ENCODE data around the gene UBE2J2.
"Not testable (repeated sequence)": the region's sequence is repeated elsewhere in the genome, so short reads cannot be mapped to it uniquely, and the experiment has no call there.

UBE2J2 gene

DNA sequence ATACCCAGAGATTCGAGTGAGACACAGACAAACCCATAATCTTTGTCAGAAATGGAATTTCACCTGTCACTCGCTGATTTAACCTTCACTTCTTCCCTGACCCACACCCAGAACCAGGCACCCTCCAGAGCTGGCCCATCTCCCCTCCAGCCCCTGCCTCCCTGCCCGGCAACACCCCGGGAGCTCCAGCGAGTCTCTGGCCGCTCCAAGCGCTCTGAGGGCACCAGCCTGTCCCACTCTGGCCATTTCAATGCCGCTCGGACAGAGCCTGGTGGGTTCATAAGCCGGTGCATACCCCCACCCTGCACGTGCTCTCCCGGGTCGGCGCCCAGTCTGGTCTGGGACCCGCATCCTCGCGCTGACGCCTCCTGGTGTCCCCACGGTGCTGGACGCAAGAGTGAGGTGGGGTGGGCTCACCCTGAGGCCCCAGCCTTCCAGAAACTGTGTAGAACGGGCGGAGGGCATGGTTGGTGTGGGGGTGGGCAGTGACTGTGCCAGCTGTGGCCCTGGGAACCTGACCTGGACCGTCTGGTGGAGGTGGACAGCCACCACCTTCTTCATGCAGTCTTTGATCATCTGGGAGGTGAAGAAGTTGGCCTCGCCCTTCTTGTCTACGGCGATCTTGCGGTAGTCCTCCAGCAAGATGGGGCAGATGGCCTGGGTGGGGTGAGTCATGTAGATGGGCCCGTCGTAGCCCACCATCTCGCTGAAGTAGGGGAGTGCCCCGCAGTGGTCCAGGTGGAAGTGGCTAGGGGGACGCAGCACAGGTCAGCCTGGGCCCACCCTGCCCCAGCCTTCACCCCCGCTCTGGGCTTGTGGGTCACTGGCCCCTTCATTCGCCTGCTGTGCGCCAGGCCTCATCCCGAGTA is 45.4 kb upstream of the UBE2J2 start:
- WGBS (ENCODE audit: insufficient coverage), result 92% methylated on average over 29 of the region's 36 CpGs
- H3K36me3 ChIP-seq (ENCODE audit: control insufficient read depth in 4 of 4, insufficient read depth in 4 of 4, low read length in 3 of 4), result peaks cover 9 to 61% (median 41%) of the 10 kb centered on the region in 4 experiments
- H3K4me3 ChIP-seq (ENCODE audit: control insufficient read depth in 1 of 7, extremely low read depth in 1 of 7, insufficient read depth in 4 of 7, low read depth in 2 of 7, low read length in 6 of 7), result no peak overlapping the region
- H3K4me1 ChIP-seq (ENCODE audit: control extremely low read depth in 1 of 4, control insufficient read depth in 4 of 4, insufficient read depth in 4 of 4, low read length in 3 of 4), result peaks cover 0 to 21% (median 10%) of the 10 kb centered on the region in 4 experiments
- CTCF ChIA-PET, result no interaction called here
- H3K27me3 ChIP-seq (replicated peaks in 2 of 5; ENCODE audit: control insufficient read depth in 4 of 5, insufficient read depth in 5 of 5, low read length in 4 of 5), result no peaks in the 10 kb centered on the region
- no peak overlapping the region for H3K27ac ChIP-seq (ENCODE audit: insufficient read depth in 1 of 2, low read depth in 1 of 2, low read length in 2 of 2, poor library complexity in 1 of 2, severe bottlenecking in 2 of 2)
- POLR2A ChIA-PET, result interaction anchor here (0.6 kb wide), 1 partner anchor 221 kb away, joined by 4 read pairs; no protein-coding TSS in a partner anchor
- DNase-seq, result no peak
- H3K9me3 ChIP-seq (ENCODE audit: control extremely low read depth in 1 of 5, control insufficient read depth in 4 of 5, insufficient read depth in 2 of 5, low read depth in 1 of 5, low read length in 4 of 5), result no peaks in the 10 kb centered on the region

DNA sequence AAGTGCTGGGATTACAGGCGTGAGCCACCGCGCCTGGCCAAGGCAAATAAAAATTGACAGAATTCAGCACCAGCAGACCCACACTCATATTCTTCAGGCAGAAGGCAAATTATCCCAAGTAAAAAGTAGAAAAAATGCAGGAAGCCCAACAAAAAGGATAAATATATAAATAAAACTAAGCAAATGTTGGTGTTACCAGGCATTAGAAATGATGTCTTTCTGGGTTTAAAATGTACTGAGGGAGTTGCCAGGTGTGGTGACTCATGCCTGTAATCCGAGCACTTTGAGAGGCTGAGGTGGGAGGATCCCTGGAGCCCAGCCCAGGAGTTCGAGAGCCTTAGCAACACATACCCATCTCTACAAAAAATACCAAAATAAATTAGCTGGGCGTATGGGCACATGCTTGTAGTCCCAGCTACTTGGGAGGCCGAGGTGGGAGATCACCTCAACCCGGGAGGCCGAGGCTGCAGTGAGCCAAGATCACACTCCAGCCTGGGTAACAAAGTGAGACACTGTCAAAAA is 44.5 kb upstream of the UBE2J2 start:
- no peak for DNase-seq
- Histone ChIP-seq H3K9me3 (ENCODE audit: control extremely low read depth in 1 of 5, control insufficient read depth in 4 of 5, insufficient read depth in 2 of 5, low read depth in 1 of 5, low read length in 4 of 5) (no peaks in the 10 kb centered on the region), H3K27me3 (replicated peaks in 2 of 5; ENCODE audit: control insufficient read depth in 4 of 5, insufficient read depth in 5 of 5, low read length in 4 of 5) (no peaks in the 10 kb centered on the region), H3K27ac (ENCODE audit: insufficient read depth in 1 of 2, low read depth in 1 of 2, low read length in 2 of 2, poor library complexity in 1 of 2, severe bottlenecking in 2 of 2) (no peak overlapping the region), H3K4me1 (ENCODE audit: control extremely low read depth in 1 of 4, control insufficient read depth in 4 of 4, insufficient read depth in 4 of 4, low read length in 3 of 4) (peaks cover 0 to 16% (median 6%) of the 10 kb centered on the region in 4 experiments), H3K4me3 (ENCODE audit: control insufficient read depth in 1 of 7, extremely low read depth in 1 of 7, insufficient read depth in 4 of 7, low read depth in 2 of 7, low read length in 6 of 7) (no peak overlapping the region), H3K36me3 (ENCODE audit: control insufficient read depth in 4 of 4, insufficient read depth in 4 of 4, low read length in 3 of 4) (peaks cover 9 to 69% (median 49%) of the 10 kb centered on the region in 4 experiments)
- ChIA-PET POLR2A (interaction anchor here (0.6 kb wide), 1 partner anchor 221 kb away, joined by 4 read pairs; no protein-coding TSS in a partner anchor), CTCF (no interaction called here)
- WGBS (ENCODE audit: insufficient coverage), result 100% methylated on average over 4 of the region's 9 CpGs

DNA sequence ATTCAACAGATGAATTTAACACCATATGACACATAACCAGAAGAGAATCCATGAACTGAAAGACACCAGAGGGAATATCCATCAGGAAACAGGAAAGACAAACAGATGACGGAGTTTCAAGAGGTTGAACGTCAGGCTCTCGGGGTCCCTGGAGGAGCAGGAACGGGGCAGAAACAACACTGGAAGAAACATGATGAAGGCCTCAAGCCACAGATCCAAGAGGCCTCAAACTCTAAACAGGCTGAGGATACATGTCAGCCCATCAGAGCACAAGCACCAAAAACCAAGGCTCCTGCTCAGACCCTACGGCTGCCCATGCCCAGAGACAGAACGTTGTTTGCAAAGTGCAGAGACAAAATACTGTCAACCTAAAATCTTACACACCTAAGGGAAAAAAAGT is 43.8 kb upstream of the UBE2J2 start:
- POLR2A ChIA-PET, result no interaction called here
- no peak for DNase-seq
- Histone ChIP-seq H3K36me3 (ENCODE audit: control insufficient read depth in 4 of 4, insufficient read depth in 4 of 4, low read length in 3 of 4) (peaks cover 9 to 77% (median 54%) of the 10 kb centered on the region in 4 experiments), H3K27ac (ENCODE audit: insufficient read depth in 1 of 2, low read depth in 1 of 2, low read length in 2 of 2, poor library complexity in 1 of 2, severe bottlenecking in 2 of 2) (no peak overlapping the region), H3K4me3 (ENCODE audit: control insufficient read depth in 1 of 7, extremely low read depth in 1 of 7, insufficient read depth in 4 of 7, low read depth in 2 of 7, low read length in 6 of 7) (no peak overlapping the region), H3K9me3 (ENCODE audit: control extremely low read depth in 1 of 5, control insufficient read depth in 4 of 5, insufficient read depth in 2 of 5, low read depth in 1 of 5, low read length in 4 of 5) (no peaks in the 10 kb centered on the region), H3K4me1 (ENCODE audit: control extremely low read depth in 1 of 4, control insufficient read depth in 4 of 4, insufficient read depth in 4 of 4, low read length in 3 of 4) (peaks cover 0 to 10% (median 2%) of the 10 kb centered on the region in 4 experiments), H3K27me3 (replicated peaks in 2 of 5; ENCODE audit: control insufficient read depth in 4 of 5, insufficient read depth in 5 of 5, low read length in 4 of 5) (no peaks in the 10 kb centered on the region)
- CTCF ChIA-PET, result no interaction called here
- WGBS (ENCODE audit: insufficient coverage), result 93% methylated on average over 6 of the region's 6 CpGs

DNA sequence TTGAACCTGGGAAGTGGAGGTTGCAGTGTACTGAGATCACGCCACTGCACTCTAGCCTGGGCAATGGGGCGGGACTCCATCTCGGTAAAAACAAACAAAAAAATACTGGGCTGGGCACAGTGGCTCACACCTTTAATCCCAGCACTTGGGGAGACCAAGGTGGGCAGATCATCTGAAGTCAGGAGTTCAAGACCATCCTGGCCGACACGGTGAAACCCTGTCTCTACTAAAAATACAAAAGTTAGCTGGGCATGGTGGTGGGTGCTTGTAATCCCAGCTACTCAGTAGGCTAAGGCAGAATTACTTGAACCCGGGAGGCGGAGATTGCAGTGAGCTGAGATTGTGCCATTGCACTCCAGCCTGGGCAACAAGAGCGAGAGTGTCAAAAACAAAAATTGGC is 42.5 kb upstream of the UBE2J2 start:
- H3K9me3 ChIP-seq (ENCODE audit: control extremely low read depth in 1 of 5, control insufficient read depth in 4 of 5, insufficient read depth in 2 of 5, low read depth in 1 of 5, low read length in 4 of 5); H3K4me1 ChIP-seq (ENCODE audit: control extremely low read depth in 1 of 4, control insufficient read depth in 4 of 4, insufficient read depth in 4 of 4, low read length in 3 of 4); H3K27ac ChIP-seq (ENCODE audit: insufficient read depth in 1 of 2, low read depth in 1 of 2, low read length in 2 of 2, poor library complexity in 1 of 2, severe bottlenecking in 2 of 2); DNase-seq; H3K27me3 ChIP-seq (replicated peaks in 2 of 5; ENCODE audit: control insufficient read depth in 4 of 5, insufficient read depth in 5 of 5, low read length in 4 of 5); CTCF ChIA-PET; H3K4me3 ChIP-seq (ENCODE audit: control insufficient read depth in 1 of 7, extremely low read depth in 1 of 7, insufficient read depth in 4 of 7, low read depth in 2 of 7, low read length in 6 of 7); POLR2A ChIA-PET: not testable (repeated sequence)
- peaks cover 12 to 79% (median 60%) of the 10 kb centered on the region in 4 experiments for H3K36me3 ChIP-seq (ENCODE audit: control insufficient read depth in 4 of 4, insufficient read depth in 4 of 4, low read length in 3 of 4)
- 95% methylated on average over 7 of the region's 8 CpGs for WGBS (ENCODE audit: insufficient coverage)

DNA sequence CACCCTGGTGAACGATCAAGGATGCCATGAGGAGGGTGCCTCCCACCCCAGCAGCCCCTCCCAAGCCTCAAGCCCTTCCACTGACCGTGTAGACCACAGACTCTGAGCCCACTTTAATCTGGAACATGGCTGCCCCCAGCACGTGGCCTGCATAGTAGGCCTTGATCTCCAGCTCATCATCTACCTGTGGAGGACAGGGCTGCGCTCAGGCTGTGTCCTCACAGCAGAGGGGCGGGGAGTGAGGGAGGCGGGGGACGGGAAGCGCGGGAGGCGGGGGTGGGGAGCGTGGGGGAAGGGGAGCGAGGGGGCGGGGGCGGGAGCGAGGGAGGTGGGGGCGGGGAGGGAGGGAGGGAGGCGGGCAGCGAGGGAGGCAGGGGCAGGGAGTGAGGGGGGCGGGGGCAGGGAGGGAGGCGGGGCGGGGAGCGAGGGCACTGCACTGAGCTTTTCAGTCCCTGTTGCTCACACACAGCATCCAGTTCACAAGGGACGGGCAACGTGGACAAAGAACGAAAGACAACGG is 41.8 kb upstream of the UBE2J2 start:
- DNase-seq, result no peak
- Histone ChIP-seq H3K4me3 (ENCODE audit: control insufficient read depth in 1 of 7, extremely low read depth in 1 of 7, insufficient read depth in 4 of 7, low read depth in 2 of 7, low read length in 6 of 7) (no peak overlapping the region), H3K36me3 (ENCODE audit: control insufficient read depth in 4 of 4, insufficient read depth in 4 of 4, low read length in 3 of 4) (peaks cover 12 to 79% (median 58%) of the 10 kb centered on the region in 4 experiments), H3K27me3 (replicated peaks in 2 of 5; ENCODE audit: control insufficient read depth in 4 of 5, insufficient read depth in 5 of 5, low read length in 4 of 5) (no peaks in the 10 kb centered on the region), H3K9me3 (ENCODE audit: control extremely low read depth in 1 of 5, control insufficient read depth in 4 of 5, insufficient read depth in 2 of 5, low read depth in 1 of 5, low read length in 4 of 5) (no peaks in the 10 kb centered on the region), H3K27ac (ENCODE audit: insufficient read depth in 1 of 2, low read depth in 1 of 2, low read length in 2 of 2, poor library complexity in 1 of 2, severe bottlenecking in 2 of 2) (no peak overlapping the region), H3K4me1 (ENCODE audit: control extremely low read depth in 1 of 4, control insufficient read depth in 4 of 4, insufficient read depth in 4 of 4, low read length in 3 of 4) (peaks cover 0 to 8% (median 2%) of the 10 kb centered on the region in 4 experiments)
- WGBS (ENCODE audit: insufficient coverage), result 97% methylated on average over 10 of the region's 26 CpGs
- ChIA-PET POLR2A (no interaction called here), CTCF (interaction anchor here (0.7 kb wide), 1 partner anchor 57 kb away, joined by 3 read pairs; no protein-coding TSS in a partner anchor)

DNA sequence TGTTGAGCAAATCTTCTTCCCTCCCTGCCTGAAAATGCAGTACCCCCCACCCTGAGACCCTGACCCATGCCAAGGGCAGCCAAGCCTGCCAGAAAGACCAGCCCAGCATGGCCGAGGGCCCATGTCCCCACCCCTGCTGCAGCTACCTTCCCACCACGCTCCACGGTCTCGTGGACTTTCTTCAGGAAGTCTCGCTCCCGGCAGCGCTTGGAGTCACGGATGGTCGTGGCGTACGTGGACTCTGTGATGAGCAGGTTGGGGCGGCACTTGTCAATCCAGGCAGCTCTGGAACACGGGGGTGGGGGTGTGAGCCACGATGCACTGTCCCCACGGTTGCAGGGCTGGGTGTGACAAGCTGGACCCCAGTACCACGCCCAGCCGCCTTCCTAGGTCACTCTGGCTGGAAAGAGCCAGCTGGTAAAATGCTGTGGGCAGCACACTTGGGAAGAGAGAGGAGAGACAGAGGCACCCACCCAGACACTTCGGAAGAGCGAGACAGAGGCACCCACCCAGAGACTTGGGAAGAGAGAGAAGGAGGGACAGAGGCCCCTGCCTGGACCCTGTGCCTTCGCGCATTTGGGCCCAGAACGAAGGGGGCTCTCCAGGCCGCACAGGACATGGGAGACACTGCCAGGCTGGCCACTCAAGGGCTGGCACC is 41.2 kb upstream of the UBE2J2 start:
- DNase-seq, result no peak
- Histone ChIP-seq H3K27me3 (replicated peaks in 2 of 5; ENCODE audit: control insufficient read depth in 4 of 5, insufficient read depth in 5 of 5, low read length in 4 of 5) (no peaks in the 10 kb centered on the region), H3K4me1 (ENCODE audit: control extremely low read depth in 1 of 4, control insufficient read depth in 4 of 4, insufficient read depth in 4 of 4, low read length in 3 of 4) (peaks cover 0 to 8% (median 2%) of the 10 kb centered on the region in 4 experiments), H3K4me3 (ENCODE audit: control insufficient read depth in 1 of 7, extremely low read depth in 1 of 7, insufficient read depth in 4 of 7, low read depth in 2 of 7, low read length in 6 of 7) (no peak overlapping the region), H3K9me3 (ENCODE audit: control extremely low read depth in 1 of 5, control insufficient read depth in 4 of 5, insufficient read depth in 2 of 5, low read depth in 1 of 5, low read length in 4 of 5) (no peaks in the 10 kb centered on the region), H3K36me3 (ENCODE audit: control insufficient read depth in 4 of 4, insufficient read depth in 4 of 4, low read length in 3 of 4) (peaks cover 12 to 79% (median 58%) of the 10 kb centered on the region in 4 experiments), H3K27ac (ENCODE audit: insufficient read depth in 1 of 2, low read depth in 1 of 2, low read length in 2 of 2, poor library complexity in 1 of 2, severe bottlenecking in 2 of 2) (no peak overlapping the region)
- CTCF ChIA-PET, result interaction anchor here (0.7 kb wide), 1 partner anchor 57 kb away, joined by 3 read pairs; no protein-coding TSS in a partner anchor
- POLR2A ChIA-PET, result no interaction called here
- 98% methylated on average over 23 of the region's 23 CpGs for WGBS (ENCODE audit: insufficient coverage)

All from common myeloid progenitor, CD34-positive (primary cell).